GM21423 (cell line): ENCODE results near the gene SPTLC3.

Source experiments
- ATAC-seq: cut with Tn5 transposase; IDR thresholded peaks from one replicate; pipeline ENCODE4 v1.9.1; 2021; ENCODE audit warnings: mild to moderate bottlenecking, moderate library complexity; ENCODE audit not compliant: unreplicated experiment

The SPTLC3 gene

DNA sequence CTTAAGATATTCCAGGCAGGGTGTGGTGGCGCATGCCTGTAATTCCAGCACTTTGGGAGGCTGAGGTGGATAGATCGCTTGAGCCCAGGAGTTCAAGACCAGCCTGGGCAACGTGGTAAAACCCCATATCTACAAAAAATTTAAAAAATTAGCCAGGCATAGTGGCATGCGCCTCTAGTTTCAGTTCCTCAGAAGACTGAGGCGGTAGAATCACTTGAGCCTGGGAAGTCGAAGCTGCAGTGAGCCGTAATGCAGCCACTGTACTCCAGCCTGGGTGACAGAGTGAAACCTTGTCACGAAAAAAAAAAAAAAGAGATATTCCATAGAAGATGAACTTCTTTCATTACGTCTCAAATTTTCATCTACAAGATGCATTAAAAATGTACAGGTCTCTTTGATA lies 165.6 kb downstream of the SPTLC3 start:
- ATAC-seq: no peak

- no peak for ATAC-seq
These were observed 172.5 kb downstream of the SPTLC3 start for GRCh38 chr20:13180986-13181889.

- ATAC-seq: no peak
These were observed 174.2 kb downstream of the SPTLC3 start for GRCh38 chr20:13183005-13183404.

- ATAC-seq: no peak
These were observed 177.4 kb downstream of the SPTLC3 start for GRCh38 chr20:13186043-13186774.

- ATAC-seq: no peak
These were observed 179.1 kb downstream of the SPTLC3 start for GRCh38 chr20:13187899-13188298.

DNA sequence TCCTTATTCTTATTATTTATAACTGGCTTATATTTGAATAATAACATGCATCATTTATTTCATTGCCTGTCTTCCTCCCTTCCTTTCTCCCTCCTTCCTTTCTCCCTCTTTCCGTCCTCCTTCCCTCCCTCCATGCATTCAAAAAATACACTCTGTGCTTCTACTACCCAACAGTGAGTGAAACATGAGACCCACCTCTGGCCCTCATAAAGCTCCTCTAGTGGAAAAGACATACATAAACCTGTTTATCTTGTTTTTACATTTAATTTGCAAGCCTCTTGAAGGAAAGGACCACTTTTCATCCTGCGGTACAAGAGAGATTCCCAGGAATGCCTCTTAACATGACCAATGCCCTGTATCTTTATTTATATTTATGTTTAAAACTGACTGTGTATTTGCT lies 190.5 kb downstream of the SPTLC3 start:
- no peak for ATAC-seq

- no peak for ATAC-seq
These were observed 192.2 kb downstream of the SPTLC3 start for GRCh38 chr20:13200767-13201500.

- no peak for ATAC-seq
These were observed 193.8 kb downstream of the SPTLC3 start for GRCh38 chr20:13202565-13202964.

GRCh38 chr20:13205425-13205824 lies 196.7 kb downstream of the SPTLC3 start:
- no peak for ATAC-seq

DNA sequence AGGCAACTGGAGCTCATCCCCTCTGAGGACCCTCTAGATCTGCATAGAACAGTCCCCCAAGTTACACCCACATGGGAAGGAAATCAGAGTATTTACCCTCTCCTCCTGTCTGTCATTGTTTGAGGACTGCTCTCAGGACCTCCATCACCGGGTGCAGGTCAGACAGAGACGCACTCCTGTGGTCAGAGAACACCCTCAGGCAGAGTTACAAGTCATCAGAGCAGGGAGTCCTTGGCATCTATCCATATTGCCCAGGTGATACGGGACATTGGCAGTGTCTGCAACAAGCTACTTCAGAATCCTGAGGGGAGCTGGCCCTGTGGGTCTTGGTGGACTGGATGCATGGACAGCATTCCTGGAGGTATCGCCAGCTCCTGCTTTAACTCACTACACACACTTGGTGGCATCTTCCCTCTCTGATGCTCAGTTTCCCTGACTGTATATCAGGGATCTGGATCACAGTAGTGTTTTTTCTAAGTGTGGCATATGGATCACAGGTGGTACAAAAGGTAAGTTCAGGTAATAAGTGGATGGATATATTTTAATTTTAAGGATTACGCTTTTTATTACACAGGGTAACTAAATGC lies 197.2 kb downstream of the SPTLC3 start:
- no peak for ATAC-seq

- ATAC-seq: no peak
These were observed 198.2 kb downstream of the SPTLC3 start for GRCh38 chr20:13207016-13207415.

DNA sequence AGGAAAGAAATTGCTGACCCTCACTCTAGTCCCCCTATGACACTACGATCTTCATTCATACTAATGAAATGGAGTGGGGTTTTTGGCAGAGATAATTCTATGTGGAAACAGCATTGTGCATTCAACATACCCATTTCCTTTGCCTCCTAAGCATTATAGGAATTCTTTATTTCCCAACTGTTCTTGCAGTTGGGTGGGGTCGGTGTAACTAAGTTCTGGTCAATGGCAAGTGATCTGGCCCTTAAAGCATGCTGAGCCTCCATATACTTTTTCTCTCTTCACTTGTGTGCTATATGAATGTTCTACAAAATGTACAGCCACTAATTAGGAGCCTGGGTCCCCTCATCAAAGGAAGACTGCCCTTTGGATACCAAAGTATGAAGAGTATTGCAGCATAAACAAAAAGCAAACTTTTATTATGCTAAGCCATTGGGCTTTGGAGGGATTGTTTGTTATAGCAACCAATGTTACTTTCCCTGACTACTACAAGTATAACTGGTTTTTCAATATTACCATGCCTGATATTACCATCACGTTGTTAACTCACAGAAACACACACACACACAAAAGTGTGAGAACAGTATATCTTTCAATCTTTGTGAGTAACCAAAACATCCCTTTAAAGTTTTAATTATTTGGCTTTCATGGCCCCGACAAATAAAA lies 203.3 kb downstream of the SPTLC3 start:
- no peak for ATAC-seq

DNA sequence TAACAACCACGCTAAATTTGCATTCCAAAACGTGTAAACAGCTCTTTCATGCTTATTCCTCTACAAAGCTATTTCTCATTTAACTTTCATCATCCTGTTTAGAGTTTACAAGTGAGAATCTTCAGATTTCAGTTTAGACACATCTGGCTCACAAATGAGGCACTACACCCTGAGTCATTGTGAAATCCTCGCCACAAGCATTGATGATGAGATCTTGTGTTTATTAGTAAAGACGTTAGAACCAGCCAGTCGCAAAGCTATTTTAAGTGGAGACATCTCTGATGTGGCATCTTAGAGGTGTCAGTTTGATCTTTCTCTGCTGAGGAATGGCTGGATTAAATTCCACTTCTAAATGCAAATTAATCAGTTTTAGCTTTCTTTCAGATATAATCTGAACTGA lies 204.0 kb downstream of the SPTLC3 start:
- ATAC-seq: no peak

DNA sequence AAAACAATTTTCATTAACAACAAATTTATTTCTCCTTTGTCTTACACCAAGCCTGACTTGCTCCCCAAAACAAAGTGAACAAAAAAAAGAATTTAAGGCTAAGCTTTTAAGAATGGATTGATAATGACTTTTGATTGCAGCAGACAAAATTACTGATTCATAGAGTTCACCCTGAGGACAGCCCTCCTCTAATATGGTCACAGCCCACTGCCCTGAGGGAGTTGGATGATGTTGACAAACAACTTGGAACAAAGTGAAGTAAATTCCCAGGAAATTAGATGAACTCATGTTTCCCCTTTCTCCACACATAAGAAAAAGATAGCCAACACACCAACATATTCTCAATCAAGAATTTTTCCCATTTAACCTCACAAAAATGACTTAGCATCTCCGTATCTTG lies 204.6 kb downstream of the SPTLC3 start:
- ATAC-seq: no peak

- ATAC-seq: no peak
These were observed 207.8 kb downstream of the SPTLC3 start for GRCh38 chr20:13216533-13216932.
